Cardiac ventricle fibroblast (primary cell): Measurements from ENCODE around the gene ANKRD50. TPM values are rescaled to one million over a fixed set of nuclear protein-coding genes. Genes with fewer than 3 reads are reported as not detected.

Experiments
- total RNA-seq: library from RNA; depleted of rRNA; stranded (reverse); fragments of >200 nt; gene quantifications from 2 replicates; pipeline ENCODE4 v1.2.3, GENCODE V29; 2015

ANKRD50 gene, protein sequence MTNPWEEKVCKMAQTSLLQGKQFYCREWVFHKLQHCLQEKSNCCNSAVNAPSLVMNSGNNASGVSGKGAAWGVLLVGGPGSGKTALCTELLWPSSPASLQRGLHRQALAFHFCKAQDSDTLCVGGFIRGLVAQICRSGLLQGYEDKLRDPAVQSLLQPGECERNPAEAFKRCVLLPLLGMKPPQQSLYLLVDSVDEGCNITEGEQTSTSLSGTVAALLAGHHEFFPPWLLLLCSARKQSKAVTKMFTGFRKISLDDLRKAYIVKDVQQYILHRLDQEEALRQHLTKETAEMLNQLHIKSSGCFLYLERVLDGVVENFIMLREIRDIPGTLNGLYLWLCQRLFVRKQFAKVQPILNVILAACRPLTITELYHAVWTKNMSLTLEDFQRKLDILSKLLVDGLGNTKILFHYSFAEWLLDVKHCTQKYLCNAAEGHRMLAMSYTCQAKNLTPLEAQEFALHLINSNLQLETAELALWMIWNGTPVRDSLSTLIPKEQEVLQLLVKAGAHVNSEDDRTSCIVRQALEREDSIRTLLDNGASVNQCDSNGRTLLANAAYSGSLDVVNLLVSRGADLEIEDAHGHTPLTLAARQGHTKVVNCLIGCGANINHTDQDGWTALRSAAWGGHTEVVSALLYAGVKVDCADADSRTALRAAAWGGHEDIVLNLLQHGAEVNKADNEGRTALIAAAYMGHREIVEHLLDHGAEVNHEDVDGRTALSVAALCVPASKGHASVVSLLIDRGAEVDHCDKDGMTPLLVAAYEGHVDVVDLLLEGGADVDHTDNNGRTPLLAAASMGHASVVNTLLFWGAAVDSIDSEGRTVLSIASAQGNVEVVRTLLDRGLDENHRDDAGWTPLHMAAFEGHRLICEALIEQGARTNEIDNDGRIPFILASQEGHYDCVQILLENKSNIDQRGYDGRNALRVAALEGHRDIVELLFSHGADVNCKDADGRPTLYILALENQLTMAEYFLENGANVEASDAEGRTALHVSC (N-terminal part only)
- total RNA-seq = 13.0 and 13.8 TPM in 2 replicates

DNA sequence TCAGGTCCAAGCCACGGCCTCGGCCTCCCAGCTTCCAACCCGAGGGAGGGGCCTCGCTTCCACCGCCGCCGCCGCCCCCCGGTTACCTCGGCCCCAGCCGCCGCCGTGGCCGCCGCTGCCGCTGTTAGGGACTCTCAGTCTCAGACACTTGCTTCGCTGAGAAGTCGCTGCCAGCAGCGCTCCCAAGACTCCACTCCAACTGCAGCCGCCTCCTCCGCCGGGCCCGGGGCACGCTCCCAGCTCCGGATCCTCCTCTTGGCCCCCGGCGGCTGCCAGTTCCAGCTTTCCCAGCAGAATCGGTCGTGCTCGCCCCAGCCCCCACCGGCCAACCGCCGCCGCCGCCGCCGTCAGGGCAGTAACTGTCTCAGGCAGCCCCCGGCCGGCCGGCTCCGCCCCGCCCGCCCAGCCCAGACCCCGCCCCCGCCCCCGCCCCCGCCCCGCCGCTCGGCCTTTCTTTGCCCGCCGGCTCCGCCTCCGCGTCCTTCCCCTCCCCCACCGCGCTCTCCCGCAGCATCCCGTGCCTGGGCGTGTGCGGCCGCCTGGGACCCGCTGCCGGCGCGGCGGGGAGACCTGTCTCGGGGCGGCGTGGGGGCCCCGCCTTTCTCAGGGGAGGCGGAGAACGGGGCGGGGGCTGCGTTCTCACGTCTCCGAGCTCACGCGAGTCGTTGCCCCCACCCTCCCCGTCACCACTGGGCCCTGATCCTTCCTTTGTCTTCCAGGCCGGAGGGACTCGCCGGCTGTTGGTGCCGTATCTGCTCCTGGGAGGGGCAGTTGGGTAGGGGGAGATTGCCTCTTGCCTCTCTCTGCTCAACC lies at the start of gene ANKRD50:
ANKRD50 (minus strand) TSS at position 361 of the 813 bp plus-strand sequence. CDS start 2,221 bp downstream, outside the sequence.

